Activated B cell treated with CpG ODN at 0.5 μM for 24 hours (primary cell): Measurements from ENCODE around the gene FARS2. TPM values are rescaled to one million over a fixed set of nuclear protein-coding genes. Genes with fewer than 3 reads are reported as not detected.

Experiments
- ATAC-seq: fragments of 200-7000 bp; cut with Tn5 transposase; one replicate; pipeline ENCODE4 v1.10.0; 2021; ENCODE audit warnings: low read depth, mild to moderate bottlenecking, moderate library complexity
- CTCF ChIA-PET: fragments of 350-600 bp; sonication (Branson Sonifier 250); formaldehyde crosslinking; loops from one replicate; lab custom pipeline; 2021; ENCODE audit warnings: antibody characterized with exemption; lab: Charles Lee
- POLR2A ChIA-PET: fragments of 350-600 bp; sonication (Branson Sonifier 250); formaldehyde crosslinking; loops from one replicate; lab custom pipeline; 2021; ENCODE audit warnings: antibody characterized with exemption; lab: Charles Lee
- DNase-seq: peaks from one replicate; pipeline ENCODE4 v3.0.0; 2022
- H3K27ac Mint-ChIP-seq: one replicate; pipeline ENCODE4 v1.8.0; 2020; ENCODE audit warnings: mixed read lengths
- H3K27me3 Mint-ChIP-seq: one replicate; pipeline ENCODE4 v1.8.0; 2021; ENCODE audit warnings: mixed read lengths
- H3K36me3 Mint-ChIP-seq: one replicate; pipeline ENCODE4 v1.8.0; 2021; ENCODE audit warnings: low read depth, mixed read lengths
- H3K4me1 Mint-ChIP-seq: one replicate; pipeline ENCODE4 v1.8.0; 2021; ENCODE audit warnings: mixed read lengths
- H3K4me3 Mint-ChIP-seq: one replicate; pipeline ENCODE4 v1.8.0; 2020; ENCODE audit warnings: mild to moderate bottlenecking, mixed read lengths
- H3K9me3 Mint-ChIP-seq: one replicate; pipeline ENCODE4 v1.8.0; 2020; ENCODE audit warnings: mixed read lengths
- CTCF ChIP-seq: fragments of 200-600 bp; IDR thresholded peaks from one replicate; pipeline ENCODE4 v1.8.0; 2022; ENCODE audit warnings: antibody characterized with exemption, mild to moderate bottlenecking
- intact Hi-C: fragments of 100-400 bp; cut with micrococcal nuclease; formaldehyde crosslinking; loops from one replicate; pipeline ENCODE4 v1.15.1; 2024
- total RNA-seq: library from RNA; stranded (reverse); gene quantifications from 2 replicates; pipeline ENCODE4 v1.2.3, GENCODE V29; 2022

FARS2 gene
- total RNA-seq, 1 donor from 2014 or later: 32.7 TPM

- no peaks in the 10 kb centered on the region for H3K9me3 Mint-ChIP-seq
- ATAC-seq (peak; percentile 40), DNase-seq (no peak)
- peak overlapping the region; percentile 69 for H3K4me3 Mint-ChIP-seq
- no peak for TF ChIP-seq CTCF
- H3K27ac Mint-ChIP-seq: peak overlapping the region; percentile 94
- peaks cover 36% of the 10 kb centered on the region for H3K4me1 Mint-ChIP-seq
- H3K36me3 Mint-ChIP-seq: peaks cover 2% of the 10 kb centered on the region
- H3K27me3 Mint-ChIP-seq: no peaks in the 10 kb centered on the region
- ChIA-PET CTCF (interaction anchor here (0.9 to 2.0 kb wide), 3 partner anchors 13 to 362 kb away, joined by 3 to 8 read pairs (median 4); no protein-coding TSS in a partner anchor), POLR2A (interaction anchor here (1.0 to 1.5 kb wide), 2 partner anchors 217 to 218 kb away, joined by 3 to 4 read pairs; no protein-coding TSS in a partner anchor)
- intact Hi-C loops: loop anchor here (5.0 kb wide), 1 partner anchor 216 kb away; no protein-coding TSS in a partner anchor
Measured at GRCh38 chr6:5506149-5506548, 244.8 kb downstream of the FARS2 start.

GRCh38 chr6:5506597-5506996 lies 245.3 kb downstream of the FARS2 start:
- ChIA-PET POLR2A (interaction anchor here (1.0 to 1.5 kb wide), 2 partner anchors 216 to 218 kb away, joined by 3 to 4 read pairs; no protein-coding TSS in a partner anchor), CTCF (interaction anchor here (0.8 to 2.0 kb wide), 5 partner anchors 9 to 551 kb away, joined by 3 to 8 read pairs (median 4); no protein-coding TSS in a partner anchor)
- ATAC-seq (peak; percentile 54), DNase-seq (no peak)
- Mint-ChIP-seq H3K4me3 (peak overlapping the region; percentile 69), H3K27me3 (no peaks in the 10 kb centered on the region), H3K36me3 (peaks cover 2% of the 10 kb centered on the region), H3K4me1 (peaks cover 36% of the 10 kb centered on the region), H3K9me3 (no peaks in the 10 kb centered on the region), H3K27ac (peak overlapping the region; percentile 94)
- no peak for TF ChIP-seq CTCF
- intact Hi-C loops: loop anchor here (5.0 kb wide), 1 partner anchor 216 kb away; no protein-coding TSS in a partner anchor

- CTCF ChIA-PET: interaction anchor here (0.7 to 2.0 kb wide), 6 partner anchors 9 to 550 kb away, joined by 3 to 8 read pairs (median 4); no protein-coding TSS in a partner anchor
- no peak for TF ChIP-seq CTCF
- H3K4me3 Mint-ChIP-seq: peak overlapping the region; percentile 69
- no peaks in the 10 kb centered on the region for H3K27me3 Mint-ChIP-seq
- intact Hi-C loops: loop anchor here (5.0 kb wide), 1 partner anchor 215 kb away; no protein-coding TSS in a partner anchor
- H3K9me3 Mint-ChIP-seq: no peaks in the 10 kb centered on the region
- peaks cover 36% of the 10 kb centered on the region for H3K4me1 Mint-ChIP-seq
- DNase-seq: no peak
- peak; percentile 68 for ATAC-seq
- POLR2A ChIA-PET: interaction anchor here (1.5 kb wide), 1 partner anchor 216 kb away, joined by 4 read pairs; no protein-coding TSS in a partner anchor
- no peaks in the 10 kb centered on the region for H3K36me3 Mint-ChIP-seq
- H3K27ac Mint-ChIP-seq: peak overlapping the region; percentile 94
Measured at GRCh38 chr6:5507131-5507681, 245.9 kb downstream of the FARS2 start.

- H3K36me3 Mint-ChIP-seq: no peaks in the 10 kb centered on the region
- DNase-seq (no peak), ATAC-seq (no peak)
- no peaks in the 10 kb centered on the region for H3K9me3 Mint-ChIP-seq
- TF ChIP-seq CTCF: no peak
- H3K27me3 Mint-ChIP-seq: no peaks in the 10 kb centered on the region
- intact Hi-C loops: loop anchor here (5.0 kb wide), 1 partner anchor 213 kb away; no protein-coding TSS in a partner anchor
- peaks cover 36% of the 10 kb centered on the region for H3K4me1 Mint-ChIP-seq
- H3K4me3 Mint-ChIP-seq: no peak overlapping the region
- CTCF ChIA-PET: no interaction called here
- POLR2A ChIA-PET: no interaction called here
- no peak overlapping the region for H3K27ac Mint-ChIP-seq
Measured at GRCh38 chr6:5509106-5509505, 247.8 kb downstream of the FARS2 start.
